ENCODE results near the gene HMGCLL1. TPM values are rescaled to one million over a fixed set of nuclear protein-coding genes. Genes with fewer than 3 reads are reported as not detected.

Gene HMGCLL1
- total and polyA plus RNA-seq, 2 donors (not counting 3 experiments of a cell fraction or from before 2014, with no cell fraction given) = not detected

DNA sequence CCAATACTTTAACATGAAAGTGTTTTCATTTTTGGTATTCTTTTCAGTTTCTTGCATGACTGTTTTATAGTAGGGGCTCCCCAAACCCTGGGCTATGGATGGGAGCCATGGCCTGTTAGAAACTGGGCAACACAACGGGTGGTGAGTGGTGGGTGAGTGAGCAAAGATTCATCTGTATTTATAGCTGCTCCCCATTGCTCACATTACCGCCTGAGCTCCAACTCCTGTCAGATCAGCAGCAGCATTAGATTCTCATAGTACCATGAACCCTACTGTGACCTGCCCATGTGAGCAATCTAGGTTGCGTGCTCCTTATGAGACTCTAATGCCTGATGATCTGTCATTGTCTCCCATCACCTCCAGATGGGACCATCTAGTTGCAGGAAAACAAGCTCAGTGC is 42.3 kb upstream of the HMGCLL1 start:
- intact Hi-C loops (cut with micrococcal nuclease) = no loop called here

More for the DNA sequence above, 42.3 kb upstream of the HMGCLL1 start:
- H2AFZ ChIP-seq (ENCODE audit: low read depth, low read length) = no peak overlapping the region
- H3K4me2 ChIP-seq (ENCODE audit: insufficient read depth, low read length) = no peak overlapping the region
- POLR2A ChIA-PET = no interaction called here
- no peaks in the 10 kb centered on the region for H4K20me1 ChIP-seq (replicated peaks; ENCODE audit: control insufficient read depth, extremely low read depth, insufficient read depth, low read length)
- no peaks in the 10 kb centered on the region for H3K9me1 ChIP-seq (replicated peaks; ENCODE audit: control insufficient read depth, extremely low read depth, insufficient read depth, low read length)
- no peak overlapping the region for H3K9ac ChIP-seq (replicated peaks; ENCODE audit: extremely low read depth, insufficient read depth, low read length)
- no TSS peak for BruUV-seq (replicated peaks)
- DNase-seq (ENCODE audit: low read depth, low spot score) (no peak), FAIRE-seq (no peak)
- no peaks in the 10 kb centered on the region for H3K27me3 ChIP-seq (ENCODE audit: control insufficient read depth in 2 of 2, insufficient read depth in 2 of 2, low read length in 2 of 2)
- dilution Hi-C loops (cut with MboI; ENCODE audit: extremely low pct_ligation_motif_present, low sequenced_read_pairs) = no loop called here
- TF ChIP-seq MYC (IDR thresholded peaks at IDR 0.05; ENCODE audit: low read depth, low read length) = no peak
- TF ChIP-seq FOS (IDR thresholded peaks at IDR 0.05; ENCODE audit: borderline replicate concordance, insufficient read depth, low read length) = no peak
- TF ChIP-seq JUN (IDR thresholded peaks at IDR 0.05; ENCODE audit: borderline replicate concordance, insufficient read depth, insufficient read length, low read depth) = no peak
- no peak for TF ChIP-seq POLR2A (IDR thresholded peaks at IDR 0.05; ENCODE audit: low read depth, low read length)
- TF ChIP-seq EZH2 (IDR thresholded peaks at IDR 0.05; ENCODE audit: borderline replicate concordance, low read depth, low read length, severe bottlenecking) = no peak
- no peak for TF ChIP-seq POLR2AphosphoS5 (IDR thresholded peaks at IDR 0.05; ENCODE audit: insufficient read depth, low read depth, low read length)
- no peak for TF ChIP-seq CTCF (IDR thresholded peaks at IDR 0.05; ENCODE audit: extremely low read depth in 1 of 2, insufficient read depth in 1 of 2, low read depth in 1 of 2, low read length in 2 of 2)
- CTCF ChIA-PET = no interaction called here
- H3K4me3 ChIP-seq (replicated peaks in 1 of 3; ENCODE audit: insufficient read depth in 1 of 3, low read depth in 1 of 3, low read length in 3 of 3) = no peak overlapping the region
- no peaks in the 10 kb centered on the region for H3K4me1 ChIP-seq (ENCODE audit: control insufficient read depth, extremely low read depth, insufficient read depth, low read length)
- H3K9me3 ChIP-seq (replicated peaks; ENCODE audit: control insufficient read depth, insufficient read depth, low read length) = no peaks in the 10 kb centered on the region
- H3K36me3 ChIP-seq (ENCODE audit: control insufficient read depth in 2 of 2, extremely low read depth in 1 of 2, insufficient read depth in 2 of 2, low read length in 2 of 2) = no peaks in the 10 kb centered on the region
- H3K27ac ChIP-seq (ENCODE audit: insufficient read depth, low read depth, low read length) = no peak overlapping the region
- H3K79me2 ChIP-seq (ENCODE audit: control insufficient read depth, insufficient read depth, low read length) = no peaks in the 10 kb centered on the region
